K562 (cell line): ENCODE results near the gene MEX3A. TPM values are rescaled to one million over a fixed set of nuclear protein-coding genes. Genes with fewer than 3 reads are reported as not detected.
A peak's percentile ranks its signal among the peaks of the same experiment; 100 is the strongest.

Experiments used
- NFIC ChIP-seq: fragments of 450-650 bp; IDR thresholded peaks from 2 replicates; pipeline ENCODE4 v1.6.1; 2017; ENCODE audit warnings: mild to moderate bottlenecking, inconsistent platforms
- TRIM28 ChIP-seq: fragments of 450-650 bp; IDR thresholded peaks from 2 replicates; pipeline ENCODE4 v1.6.1; 2017
- polyA plus RNA-seq, 8 experiments: library from polyadenylated mRNA; depleted of rRNA in 4 of 8; stranded (reverse) in 5 of 8; unstranded in 3 of 8; fragments of >200 nt; fragmentation: Nextera tagmentation in 2 of 8; fragmentation: Illumina TruSeq in 1 of 8; extraction: Ambion mirVana in 2 of 8; extraction: Trizol in 1 of 8; gene quantifications; 2 replicates each; pipeline versions ENCODE4 v1.2.1 to v1.2.3, GENCODE V29; 2011 to 2014; ENCODE audit warnings: inconsistent platforms in 1 of 8, missing spikeins in 1 of 8
- total RNA-seq, 7 experiments: library from RNA; depleted of rRNA in 6 of 7; stranded (reverse); fragments of >200 nt in 6 of 7; fragmentation: Illumina TruSeq in 2 of 7; extraction: Trizol in 2 of 7; gene quantifications; 2 replicates each; pipeline versions ENCODE4 v1.2.1 to v1.2.3, GENCODE V29; 2011 to 2021; ENCODE audit warnings: low replicate concordance in 1 of 7
- TF ChIP-seq, protein P1 (sequence below): sonication (generic); formaldehyde crosslinking; IDR thresholded peaks from 2 replicates; pipeline ENCODE4 v1.8.1; 2022; ENCODE audit warnings: missing genetic modification reagents
- TF ChIP-seq, protein P2 (sequence below): fragments of 450-650 bp; IDR thresholded peaks from 2 replicates; pipeline ENCODE4 v1.6.1; 2017; ENCODE audit warnings: antibody characterized with exemption, mild to moderate bottlenecking
- TF ChIP-seq, protein P3 (sequence below): fragments of 250-450 bp; sonication (Bioruptor Pico); IDR thresholded peaks from 2 replicates; pipeline ENCODE4 v1.4.0; 2020; ENCODE audit warnings: mild to moderate bottlenecking

The MEX3A gene
- total and polyA plus RNA-seq, 9 of the 15 experiments (the other 6 are each of a cell fraction or from before 2014, with no cell fraction given): 0.36 to 13.7 (median 5.2) TPM

DNA sequence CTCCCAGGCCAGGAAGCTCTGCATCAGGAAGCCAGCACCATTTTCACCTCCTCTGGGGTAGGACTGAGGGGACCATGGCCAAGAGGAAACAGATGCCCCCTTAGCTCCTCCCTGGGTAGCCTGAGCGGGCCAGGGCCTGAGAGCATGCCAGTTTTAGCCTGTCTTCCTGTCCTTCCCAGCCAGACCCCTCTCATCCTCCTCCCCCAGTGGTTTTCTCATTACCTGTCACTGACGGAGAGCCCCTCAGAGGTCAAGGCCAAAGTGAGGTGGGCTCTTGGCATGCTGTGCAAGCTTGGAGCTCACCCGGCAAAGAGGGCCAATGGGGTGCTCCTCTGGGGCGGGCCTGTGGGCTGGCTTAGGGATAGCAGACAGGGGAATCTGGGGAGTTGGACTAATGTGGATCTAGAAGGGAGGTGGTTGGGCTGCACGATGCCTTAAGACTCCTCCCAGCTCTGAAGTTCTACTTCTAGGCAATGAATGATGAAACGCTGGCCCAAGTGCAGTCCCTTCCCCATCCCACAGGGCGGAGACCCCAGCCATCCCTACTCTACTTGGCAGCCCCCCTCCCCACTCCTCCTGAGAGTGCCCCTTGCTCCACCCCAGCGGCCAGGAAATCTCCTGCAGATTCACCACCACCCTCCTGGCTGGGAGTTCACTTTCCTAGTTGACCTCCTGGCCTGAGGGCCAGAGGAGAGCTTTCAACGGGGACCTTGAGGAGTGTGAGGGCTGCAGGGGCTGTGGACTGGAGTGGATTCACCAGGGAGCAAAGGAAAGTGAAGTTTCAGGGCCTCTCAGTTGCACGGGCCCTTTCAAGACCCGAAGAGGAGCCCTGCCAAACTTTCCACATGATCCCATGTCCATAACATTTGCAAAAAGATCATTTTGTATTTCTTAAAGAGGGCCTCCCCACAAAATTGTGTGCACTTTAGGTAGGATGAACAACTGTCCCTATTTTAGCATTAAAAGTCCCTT, 22.9 kb upstream of the MEX3A start (continued):
- TF ChIP-seq, protein P1, sequence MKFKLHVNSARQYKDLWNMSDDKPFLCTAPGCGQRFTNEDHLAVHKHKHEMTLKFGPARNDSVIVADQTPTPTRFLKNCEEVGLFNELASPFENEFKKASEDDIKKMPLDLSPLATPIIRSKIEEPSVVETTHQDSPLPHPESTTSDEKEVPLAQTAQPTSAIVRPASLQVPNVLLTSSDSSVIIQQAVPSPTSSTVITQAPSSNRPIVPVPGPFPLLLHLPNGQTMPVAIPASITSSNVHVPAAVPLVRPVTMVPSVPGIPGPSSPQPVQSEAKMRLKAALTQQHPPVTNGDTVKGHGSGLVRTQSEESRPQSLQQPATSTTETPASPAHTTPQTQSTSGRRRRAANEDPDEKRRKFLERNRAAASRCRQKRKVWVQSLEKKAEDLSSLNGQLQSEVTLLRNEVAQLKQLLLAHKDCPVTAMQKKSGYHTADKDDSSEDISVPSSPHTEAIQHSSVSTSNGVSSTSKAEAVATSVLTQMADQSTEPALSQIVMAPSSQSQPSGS (CRISPR knock-in tag): no peak
- TF ChIP-seq, protein P2, sequence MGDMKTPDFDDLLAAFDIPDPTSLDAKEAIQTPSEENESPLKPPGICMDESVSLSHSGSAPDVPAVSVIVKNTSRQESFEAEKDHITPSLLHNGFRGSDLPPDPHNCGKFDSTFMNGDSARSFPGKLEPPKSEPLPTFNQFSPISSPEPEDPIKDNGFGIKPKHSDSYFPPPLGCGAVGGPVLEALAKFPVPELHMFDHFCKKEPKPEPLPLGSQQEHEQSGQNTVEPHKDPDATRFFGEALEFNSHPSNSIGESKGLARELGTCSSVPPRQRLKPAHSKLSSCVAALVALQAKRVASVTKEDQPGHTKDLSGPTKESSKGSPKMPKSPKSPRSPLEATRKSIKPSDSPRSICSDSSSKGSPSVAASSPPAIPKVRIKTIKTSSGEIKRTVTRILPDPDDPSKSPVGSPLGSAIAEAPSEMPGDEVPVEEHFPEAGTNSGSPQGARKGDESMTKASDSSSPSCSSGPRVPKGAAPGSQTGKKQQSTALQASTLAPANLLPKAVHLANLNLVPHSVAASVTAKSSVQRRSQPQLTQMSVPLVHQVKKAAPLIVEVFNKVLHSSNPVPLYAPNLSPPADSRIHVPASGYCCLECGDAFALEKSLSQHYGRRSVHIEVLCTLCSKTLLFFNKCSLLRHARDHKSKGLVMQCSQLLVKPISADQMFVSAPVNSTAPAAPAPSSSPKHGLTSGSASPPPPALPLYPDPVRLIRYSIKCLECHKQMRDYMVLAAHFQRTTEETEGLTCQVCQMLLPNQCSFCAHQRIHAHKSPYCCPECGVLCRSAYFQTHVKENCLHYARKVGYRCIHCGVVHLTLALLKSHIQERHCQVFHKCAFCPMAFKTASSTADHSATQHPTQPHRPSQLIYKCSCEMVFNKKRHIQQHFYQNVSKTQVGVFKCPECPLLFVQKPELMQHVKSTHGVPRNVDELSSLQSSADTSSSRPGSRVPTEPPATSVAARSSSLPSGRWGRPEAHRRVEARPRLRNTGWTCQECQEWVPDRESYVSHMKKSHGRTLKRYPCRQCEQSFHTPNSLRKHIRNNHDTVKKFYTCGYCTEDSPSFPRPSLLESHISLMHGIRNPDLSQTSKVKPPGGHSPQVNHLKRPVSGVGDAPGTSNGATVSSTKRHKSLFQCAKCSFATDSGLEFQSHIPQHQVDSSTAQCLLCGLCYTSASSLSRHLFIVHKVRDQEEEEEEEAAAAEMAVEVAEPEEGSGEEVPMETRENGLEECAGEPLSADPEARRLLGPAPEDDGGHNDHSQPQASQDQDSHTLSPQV: 0 out of 2 replicates have a peak, but pooled peaks have one; percentile 28
- TF ChIP-seq NFIC: no peak
- no peak for TF ChIP-seq TRIM28
- TF ChIP-seq, protein P3, sequence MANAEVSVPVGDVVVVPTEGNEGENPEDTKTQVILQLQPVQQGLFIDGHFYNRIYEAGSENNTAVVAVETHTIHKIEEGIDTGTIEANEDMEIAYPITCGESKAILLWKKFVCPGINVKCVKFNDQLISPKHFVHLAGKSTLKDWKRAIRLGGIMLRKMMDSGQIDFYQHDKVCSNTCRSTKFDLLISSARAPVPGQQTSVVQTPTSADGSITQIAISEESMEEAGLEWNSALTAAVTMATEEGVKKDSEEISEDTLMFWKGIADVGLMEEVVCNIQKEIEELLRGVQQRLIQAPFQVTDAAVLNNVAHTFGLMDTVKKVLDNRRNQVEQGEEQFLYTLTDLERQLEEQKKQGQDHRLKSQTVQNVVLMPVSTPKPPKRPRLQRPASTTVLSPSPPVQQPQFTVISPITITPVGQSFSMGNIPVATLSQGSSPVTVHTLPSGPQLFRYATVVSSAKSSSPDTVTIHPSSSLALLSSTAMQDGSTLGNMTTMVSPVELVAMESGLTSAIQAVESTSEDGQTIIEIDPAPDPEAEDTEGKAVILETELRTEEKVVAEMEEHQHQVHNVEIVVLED: no peak
